ENCODE data around the gene PCDH15.

PCDH15 gene

GRCh38 chr10:54139819-54140428 lies 661.1 kb downstream of the PCDH15 start:
- no peak overlapping the region for H3K9ac ChIP-seq (ENCODE audit: insufficient read length, low read depth)
- H3K9me3 ChIP-seq (ENCODE audit: insufficient read depth, low read length), result peaks cover 43% of the 10 kb centered on the region
- no peak for DNase-seq (ENCODE audit: low read depth, low spot score)
- H3K4me1 ChIP-seq (ENCODE audit: insufficient read depth, insufficient read length), result no peaks in the 10 kb centered on the region
- no peak for TF ChIP-seq SUZ12 (IDR thresholded peaks at IDR 0.05; ENCODE audit: extremely low read depth, insufficient read depth, insufficient read length)
- TF ChIP-seq YY1 (IDR thresholded peaks at IDR 0.05; ENCODE audit: insufficient read depth, insufficient read length), result no peak
- no peak for TF ChIP-seq ZNF274 (IDR thresholded peaks at IDR 0.05; ENCODE audit: low read depth, low read length)
- H3K4me3 ChIP-seq (ENCODE audit: insufficient read length, low read depth), result no peak overlapping the region
- no peaks in the 10 kb centered on the region for H3K36me3 ChIP-seq (ENCODE audit: insufficient read depth, insufficient read length, low read length)
- H3K27me3 ChIP-seq (ENCODE audit: insufficient read depth, insufficient read length), result no peaks in the 10 kb centered on the region

GRCh38 chr10:54137396-54137795 lies 663.6 kb downstream of the PCDH15 start:
- TF ChIP-seq SUZ12 (IDR thresholded peaks at IDR 0.05; ENCODE audit: extremely low read depth, insufficient read depth, insufficient read length), result no peak
- TF ChIP-seq YY1 (IDR thresholded peaks at IDR 0.05; ENCODE audit: insufficient read depth, insufficient read length), result no peak
- TF ChIP-seq ZNF274 (IDR thresholded peaks at IDR 0.05; ENCODE audit: low read depth, low read length), result no peak
- DNase-seq (ENCODE audit: low read depth, low spot score), result no peak
- Histone ChIP-seq H3K4me1 (ENCODE audit: insufficient read depth, insufficient read length) (no peaks in the 10 kb centered on the region), H3K36me3 (ENCODE audit: insufficient read depth, insufficient read length, low read length) (no peaks in the 10 kb centered on the region), H3K27me3 (ENCODE audit: insufficient read depth, insufficient read length) (no peaks in the 10 kb centered on the region), H3K9me3 (ENCODE audit: insufficient read depth, low read length) (peaks cover 32% of the 10 kb centered on the region), H3K9ac (ENCODE audit: insufficient read length, low read depth) (no peak overlapping the region), H3K4me3 (ENCODE audit: insufficient read length, low read depth) (no peak overlapping the region)

GRCh38 chr10:54133203-54133602 lies 667.8 kb downstream of the PCDH15 start:
- peaks cover 6% of the 10 kb centered on the region; the same call in 1 of the 2 replicates for H3K9me3 ChIP-seq (ENCODE audit: insufficient read depth, low read length)
- TF ChIP-seq SUZ12 (IDR thresholded peaks at IDR 0.05; ENCODE audit: extremely low read depth, insufficient read depth, insufficient read length) (no peak), ZNF274 (IDR thresholded peaks at IDR 0.05; ENCODE audit: low read depth, low read length) (no peak), YY1 (IDR thresholded peaks at IDR 0.05; ENCODE audit: insufficient read depth, insufficient read length) (no peak)
- DNase-seq (ENCODE audit: low read depth, low spot score), result no peak
- H3K4me3 ChIP-seq (ENCODE audit: insufficient read length, low read depth), result no peak overlapping the region
- no peaks in the 10 kb centered on the region for H3K36me3 ChIP-seq (ENCODE audit: insufficient read depth, insufficient read length, low read length)
- H3K4me1 ChIP-seq (ENCODE audit: insufficient read depth, insufficient read length), result no peaks in the 10 kb centered on the region
- no peak overlapping the region for H3K9ac ChIP-seq (ENCODE audit: insufficient read length, low read depth)
- H3K27me3 ChIP-seq (ENCODE audit: insufficient read depth, insufficient read length), result no peaks in the 10 kb centered on the region

- TF ChIP-seq ZNF274 (IDR thresholded peaks at IDR 0.05; ENCODE audit: low read depth, low read length), result no peak
- no peak for TF ChIP-seq SUZ12 (IDR thresholded peaks at IDR 0.05; ENCODE audit: extremely low read depth, insufficient read depth, insufficient read length)
- TF ChIP-seq YY1 (IDR thresholded peaks at IDR 0.05; ENCODE audit: insufficient read depth, insufficient read length), result no peak
- Histone ChIP-seq H3K36me3 (ENCODE audit: insufficient read depth, insufficient read length, low read length) (no peaks in the 10 kb centered on the region), H3K4me3 (ENCODE audit: insufficient read length, low read depth) (no peak overlapping the region), H3K9ac (ENCODE audit: insufficient read length, low read depth) (no peak overlapping the region), H3K27me3 (ENCODE audit: insufficient read depth, insufficient read length) (no peaks in the 10 kb centered on the region), H3K4me1 (ENCODE audit: insufficient read depth, insufficient read length) (no peaks in the 10 kb centered on the region), H3K9me3 (ENCODE audit: insufficient read depth, low read length) (no peaks in the 10 kb centered on the region)
- DNase-seq (ENCODE audit: low read depth, low spot score), result no peak
These were observed 669.2 kb downstream of the PCDH15 start for GRCh38 chr10:54131833-54132232.

- Histone ChIP-seq H3K4me1 (ENCODE audit: insufficient read depth, insufficient read length) (no peaks in the 10 kb centered on the region), H3K9ac (ENCODE audit: insufficient read length, low read depth) (no peak overlapping the region), H3K4me3 (ENCODE audit: insufficient read length, low read depth) (no peak overlapping the region), H3K27me3 (ENCODE audit: insufficient read depth, insufficient read length) (no peaks in the 10 kb centered on the region), H3K36me3 (ENCODE audit: insufficient read depth, insufficient read length, low read length) (no peaks in the 10 kb centered on the region), H3K9me3 (ENCODE audit: insufficient read depth, low read length) (no peaks in the 10 kb centered on the region)
- DNase-seq (ENCODE audit: low read depth, low spot score), result no peak
- TF ChIP-seq ZNF274 (IDR thresholded peaks at IDR 0.05; ENCODE audit: low read depth, low read length) (no peak), SUZ12 (IDR thresholded peaks at IDR 0.05; ENCODE audit: extremely low read depth, insufficient read depth, insufficient read length) (no peak), YY1 (IDR thresholded peaks at IDR 0.05; ENCODE audit: insufficient read depth, insufficient read length) (no peak)
These were observed 670.6 kb downstream of the PCDH15 start for GRCh38 chr10:54130394-54130793.

GRCh38 chr10:54125098-54125747 lies 675.8 kb downstream of the PCDH15 start:
- no peaks in the 10 kb centered on the region for H3K9me3 ChIP-seq (ENCODE audit: insufficient read depth, low read length)
- no peak for TF ChIP-seq ZNF274 (IDR thresholded peaks at IDR 0.05; ENCODE audit: low read depth, low read length)
- TF ChIP-seq YY1 (IDR thresholded peaks at IDR 0.05; ENCODE audit: insufficient read depth, insufficient read length), result no peak
- TF ChIP-seq SUZ12 (IDR thresholded peaks at IDR 0.05; ENCODE audit: extremely low read depth, insufficient read depth, insufficient read length), result no peak
- no peak overlapping the region for H3K4me3 ChIP-seq (ENCODE audit: insufficient read length, low read depth)
- DNase-seq (ENCODE audit: low read depth, low spot score), result no peak
- no peaks in the 10 kb centered on the region for H3K27me3 ChIP-seq (ENCODE audit: insufficient read depth, insufficient read length)
- H3K9ac ChIP-seq (ENCODE audit: insufficient read length, low read depth), result no peak overlapping the region
- H3K36me3 ChIP-seq (ENCODE audit: insufficient read depth, insufficient read length, low read length), result no peaks in the 10 kb centered on the region
- no peaks in the 10 kb centered on the region for H3K4me1 ChIP-seq (ENCODE audit: insufficient read depth, insufficient read length)

GRCh38 chr10:54124209-54124885 lies 676.7 kb downstream of the PCDH15 start:
- Histone ChIP-seq H3K4me3 (ENCODE audit: insufficient read length, low read depth) (no peak overlapping the region), H3K27me3 (ENCODE audit: insufficient read depth, insufficient read length) (no peaks in the 10 kb centered on the region), H3K9me3 (ENCODE audit: insufficient read depth, low read length) (no peaks in the 10 kb centered on the region), H3K4me1 (ENCODE audit: insufficient read depth, insufficient read length) (no peaks in the 10 kb centered on the region), H3K9ac (ENCODE audit: insufficient read length, low read depth) (no peak overlapping the region), H3K36me3 (ENCODE audit: insufficient read depth, insufficient read length, low read length) (no peaks in the 10 kb centered on the region)
- TF ChIP-seq ZNF274 (IDR thresholded peaks at IDR 0.05; ENCODE audit: low read depth, low read length) (no peak), SUZ12 (IDR thresholded peaks at IDR 0.05; ENCODE audit: extremely low read depth, insufficient read depth, insufficient read length) (no peak), YY1 (IDR thresholded peaks at IDR 0.05; ENCODE audit: insufficient read depth, insufficient read length) (no peak)
- no peak for DNase-seq (ENCODE audit: low read depth, low spot score)

Data from NT2/D1 (cell line).